Suprapubic skin (tissue), 4 donors: Measurements from ENCODE around the gene WFIKKN1.

ENCODE experiments used
- CTCF ChIP-seq, 2 donors: fragments of 200-600 bp in 1 of 2; fragments of 450-650 bp in 1 of 2; sonication (generic) in 1 of 2; IDR thresholded peaks; one replicate each; pipeline ENCODE4 v1.5.1; 2016 to 2019; ENCODE audit warnings: antibody characterized with exemption in 2 of 2, mild to moderate bottlenecking in 1 of 2, moderate library complexity in 1 of 2
- POLR2A ChIP-seq, 2 donors: fragments of 450-650 bp; IDR thresholded peaks; one replicate each; pipeline ENCODE4 v1.6.1; 2017; ENCODE audit warnings: antibody characterized with exemption in 2 of 2, mild to moderate bottlenecking in 2 of 2, moderate library complexity in 2 of 2
- POLR2AphosphoS5 ChIP-seq, 3 donors: sonication (generic); formaldehyde crosslinking; IDR thresholded peaks; one replicate each; pipeline ENCODE4 v1.6.1; 2017; ENCODE audit warnings: antibody characterized with exemption in 3 of 3

GRCh38 chr16:657487-657886 lies 26.7 kb downstream of the WFIKKN1 start:
- TF ChIP-seq CTCF (IDR thresholded peaks at IDR 0.05) (no peak), POLR2A (IDR thresholded peaks at IDR 0.05) (no peak), POLR2AphosphoS5 (IDR thresholded peaks at IDR 0.05) (no peak)
